HL-60/S4 (cell line): Measurements from ENCODE around the gene RIPK3.

Experiments
- in situ Hi-C: fragments of 300-500 bp; cut with MboI; formaldehyde crosslinking; loops from 2 replicates; pipeline ENCODE4 v1.14.3; 2022; ENCODE audit warnings: low sequenced_read_pairs

Gene RIPK3

DNA sequence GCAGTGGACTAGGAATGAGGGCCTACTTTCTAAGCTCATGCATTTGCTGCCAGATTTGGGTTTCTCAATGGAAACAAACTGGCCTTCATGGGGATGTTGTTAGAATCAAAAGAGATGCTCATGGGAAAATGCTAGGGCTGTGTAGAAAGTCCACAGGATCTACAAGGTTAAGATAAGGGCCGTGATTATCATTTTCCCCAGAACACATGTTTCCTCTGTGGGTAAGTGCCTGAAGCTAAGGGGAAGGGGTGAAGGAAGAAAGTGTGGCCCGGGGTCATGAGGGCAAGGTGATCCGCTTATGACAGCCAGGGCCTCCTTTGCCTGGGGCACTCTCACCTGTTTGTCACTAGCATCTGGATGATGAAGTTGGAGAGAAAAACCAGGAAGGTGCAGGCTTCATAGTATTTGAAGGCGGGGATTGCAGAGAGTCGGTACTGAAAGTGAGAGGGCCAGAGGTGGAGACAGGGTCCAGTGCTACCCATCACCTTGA is 14.7 kb downstream of the RIPK3 start:
- in situ Hi-C loops, result no loop called here

DNA sequence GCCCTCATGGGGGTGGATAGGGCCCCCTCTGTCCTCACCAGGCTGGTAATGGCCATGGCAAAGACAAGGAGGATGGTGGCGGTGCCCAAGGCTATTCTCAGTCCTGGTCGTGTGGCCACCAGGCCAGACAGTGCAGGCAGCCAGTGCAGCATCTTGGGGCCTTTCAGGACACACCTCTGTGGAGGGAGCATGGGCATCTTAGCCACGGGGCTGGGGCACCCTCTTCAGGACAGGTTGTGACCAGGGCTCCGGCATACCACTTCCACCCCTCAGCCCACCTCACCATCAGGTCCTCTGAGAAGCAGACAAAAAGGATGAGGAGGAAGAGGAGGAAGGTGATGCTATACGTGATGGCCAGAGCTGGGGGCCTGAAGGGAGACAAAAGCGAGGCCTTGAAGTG is 15.8 kb downstream of the RIPK3 start:
- in situ Hi-C loops, result no loop called here

GRCh38 chr14:24323341-24323740 is 16.4 kb downstream of the RIPK3 start:
- in situ Hi-C loops, result no loop called here

DNA sequence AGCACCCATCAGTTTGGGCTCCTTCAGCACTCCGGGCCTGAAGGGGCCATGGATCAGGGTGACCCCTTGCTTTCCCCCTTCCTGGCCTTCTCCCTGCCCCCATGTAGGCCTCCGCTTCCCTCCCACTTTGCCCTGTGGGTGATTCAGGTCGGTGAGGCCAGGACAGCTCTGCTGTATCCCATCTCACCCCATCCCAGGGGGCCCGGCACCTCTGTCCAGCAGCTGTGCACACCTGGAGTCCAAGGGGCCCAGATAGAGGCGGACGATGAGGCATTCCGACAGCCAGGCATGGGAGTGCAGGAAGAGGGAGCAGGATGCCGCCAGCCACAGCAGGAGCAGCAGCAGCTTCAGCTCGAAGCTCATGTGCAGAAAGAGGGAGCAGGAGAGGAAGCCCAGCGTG is 17.1 kb downstream of the RIPK3 start:
- in situ Hi-C loops, result no loop called here

GRCh38 chr14:24321212-24321975 is 18.4 kb downstream of the RIPK3 start:
- in situ Hi-C loops, result no loop called here

DNA sequence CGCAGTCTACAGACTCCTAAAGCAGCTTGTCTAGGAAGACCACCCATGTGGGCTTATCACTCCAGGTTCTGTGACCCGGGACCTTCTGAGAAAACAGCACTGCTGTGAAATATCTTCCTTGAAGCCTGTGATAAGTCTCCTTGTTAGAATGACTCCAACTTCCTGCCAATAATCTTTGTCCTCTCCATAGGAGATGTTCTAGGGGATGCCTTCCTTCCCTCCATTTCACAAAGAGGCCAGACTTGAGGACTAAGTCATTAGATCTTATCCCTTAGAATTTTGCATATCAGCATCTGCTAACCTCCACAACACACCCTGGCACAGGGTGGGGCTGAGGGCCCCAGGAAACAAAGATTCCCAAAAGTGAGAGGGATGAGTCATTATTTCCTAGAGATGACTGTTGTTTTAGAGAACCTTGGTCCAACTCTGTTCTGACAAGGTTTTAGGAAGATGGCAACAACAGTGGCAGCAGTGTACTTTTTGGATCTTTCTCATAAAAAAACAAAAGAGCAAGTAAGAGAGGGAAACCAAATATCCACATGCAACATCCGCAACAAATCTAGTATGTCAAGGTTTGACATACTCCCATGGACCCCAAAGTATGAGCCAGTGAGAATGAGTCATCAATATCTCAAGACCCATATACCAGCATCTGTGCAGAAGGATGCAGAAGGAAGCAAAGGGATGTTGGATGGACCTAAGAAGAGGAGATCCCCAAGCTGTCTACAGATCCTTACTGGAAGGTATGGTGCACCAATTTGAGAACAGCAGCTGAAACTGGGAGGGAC is 22.5 kb downstream of the RIPK3 start:
- in situ Hi-C loops, result no loop called here

DNA sequence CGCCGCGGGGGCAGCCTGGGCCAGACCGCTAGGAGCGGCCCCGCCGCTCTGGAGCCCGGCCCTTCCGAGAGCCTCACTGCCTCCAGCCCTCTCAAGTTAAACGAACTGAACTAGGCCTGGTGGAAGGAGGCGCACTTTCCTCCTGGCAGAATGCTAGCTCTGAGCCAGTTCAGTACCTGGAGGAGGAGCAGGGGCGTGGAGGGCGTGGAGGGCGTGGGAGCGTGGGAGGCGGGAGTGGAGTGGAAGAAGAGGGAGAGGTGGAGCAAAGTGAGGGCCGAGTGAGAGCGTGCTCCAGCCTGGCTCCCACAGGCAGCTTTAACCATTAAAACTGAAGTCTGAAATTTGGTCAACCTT is 23.2 kb downstream of the RIPK3 start:
- in situ Hi-C loops, result no loop called here

GRCh38 chr14:24315807-24316596 is 23.8 kb downstream of the RIPK3 start:
- in situ Hi-C loops, result no loop called here

DNA sequence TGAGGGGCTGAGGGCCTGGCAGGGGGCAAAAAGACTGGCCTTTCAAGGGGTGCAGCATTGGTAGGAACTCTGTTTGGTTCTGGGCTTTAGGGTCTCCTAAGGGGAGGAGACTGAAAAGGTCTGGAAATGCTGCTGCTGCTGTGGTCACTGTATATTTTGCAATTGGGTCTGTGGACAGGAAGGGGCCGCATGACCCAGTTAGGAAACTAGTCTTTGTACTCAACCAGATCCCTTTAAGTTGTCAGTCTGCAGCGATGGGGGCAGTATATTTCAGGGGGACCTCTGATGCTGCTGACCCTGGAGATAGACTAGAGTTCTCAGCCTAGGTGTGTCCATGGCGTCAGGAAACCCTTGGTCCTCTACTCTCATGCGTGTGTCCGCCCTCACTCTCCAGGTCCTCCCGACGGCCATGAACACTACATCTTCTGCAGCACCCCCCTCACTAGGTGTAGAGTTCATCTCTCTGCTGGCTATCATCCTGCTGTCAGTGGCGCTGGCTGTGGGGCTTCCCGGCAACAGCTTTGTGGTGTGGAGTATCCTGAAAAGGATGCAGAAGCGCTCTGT is 24.5 kb downstream of the RIPK3 start:
- in situ Hi-C loops, result no loop called here

GRCh38 chr14:24314377-24315193 is 25.2 kb downstream of the RIPK3 start:
- in situ Hi-C loops, result no loop called here

GRCh38 chr14:24313913-24314312 is 25.9 kb downstream of the RIPK3 start:
- in situ Hi-C loops, result no loop called here

DNA sequence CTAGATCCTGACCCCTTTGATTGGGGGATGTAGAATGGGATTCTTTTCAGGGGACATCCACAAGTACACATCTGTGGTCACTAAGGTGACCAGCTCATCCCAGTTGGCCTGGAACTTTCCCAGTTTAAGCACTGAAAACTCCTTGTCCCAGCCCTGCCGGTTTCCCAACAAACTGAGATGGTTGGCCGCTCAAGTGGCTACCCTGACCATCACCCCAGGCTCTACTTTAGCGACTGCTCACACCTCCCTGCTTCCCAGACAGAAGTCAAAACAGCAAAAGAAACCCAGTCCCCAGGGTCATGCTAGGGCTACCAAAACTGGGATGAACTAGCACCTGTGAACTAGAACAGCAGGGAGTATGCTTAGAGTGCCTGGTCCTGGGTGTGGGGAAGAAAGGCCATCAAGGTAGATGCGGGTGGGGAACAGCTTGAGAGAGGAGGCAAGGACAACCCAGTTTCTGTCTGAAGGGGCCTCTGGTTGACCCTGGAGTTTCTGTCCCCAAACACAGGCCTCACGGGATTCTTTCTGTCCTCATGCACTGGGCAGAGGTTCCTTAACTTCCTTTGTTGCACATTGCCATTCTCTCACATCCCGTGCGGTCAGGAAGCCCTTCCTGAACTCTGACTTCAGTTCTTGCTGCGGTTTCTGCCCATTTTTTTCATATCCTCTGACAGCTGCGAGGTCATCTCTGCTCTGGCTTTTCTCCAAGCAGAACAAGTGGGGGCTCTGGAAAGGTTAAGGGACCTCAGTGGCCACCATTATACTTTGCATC is 26.9 kb downstream of the RIPK3 start:
- in situ Hi-C loops, result no loop called here

DNA sequence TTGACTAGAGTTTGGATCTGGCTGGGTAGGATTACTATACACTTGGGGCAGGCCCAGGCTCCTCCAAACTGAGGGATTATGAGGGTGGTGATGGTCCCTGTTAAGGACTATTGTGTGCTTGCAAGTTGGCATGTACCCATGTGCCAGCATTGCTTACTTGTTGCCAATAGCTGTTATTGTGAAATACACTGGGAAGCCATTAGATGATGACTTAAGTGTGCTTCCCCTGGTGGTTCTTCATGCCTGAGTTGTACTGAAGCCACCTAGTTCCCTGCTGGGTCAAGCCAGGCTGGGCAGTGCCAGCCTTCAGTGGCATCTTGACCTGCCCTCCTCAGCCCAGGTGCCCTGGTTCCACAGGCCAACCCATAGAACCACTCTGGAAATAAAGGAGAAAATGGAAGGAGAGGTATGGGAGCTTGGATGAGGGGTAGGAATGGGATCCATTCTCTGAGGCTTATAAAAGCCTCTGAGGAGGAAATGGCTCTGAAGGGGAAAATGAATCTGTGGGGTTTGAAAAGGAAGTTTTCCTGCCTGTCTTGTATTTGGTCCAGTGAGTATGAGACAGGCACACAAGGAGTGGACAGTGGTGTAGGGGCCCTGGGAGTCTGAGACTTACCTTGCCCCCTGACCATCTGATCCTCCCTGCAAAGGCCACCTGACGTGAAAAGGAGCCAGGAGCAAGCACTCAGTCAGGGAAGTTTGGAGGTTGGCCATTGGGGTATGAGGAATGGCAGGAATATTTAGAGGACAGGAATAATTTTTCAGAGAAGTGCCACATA is 27.8 kb downstream of the RIPK3 start:
- in situ Hi-C loops, result no loop called here

GRCh38 chr14:24310646-24311604 is 28.9 kb downstream of the RIPK3 start, which contains the start of gene LTB4R:
TSS of gene LTB4R (plus strand) at chr14:24311502. CDS start at chr14:24315652, 4,150 bp downstream.
- in situ Hi-C loops, result no loop called here

DNA sequence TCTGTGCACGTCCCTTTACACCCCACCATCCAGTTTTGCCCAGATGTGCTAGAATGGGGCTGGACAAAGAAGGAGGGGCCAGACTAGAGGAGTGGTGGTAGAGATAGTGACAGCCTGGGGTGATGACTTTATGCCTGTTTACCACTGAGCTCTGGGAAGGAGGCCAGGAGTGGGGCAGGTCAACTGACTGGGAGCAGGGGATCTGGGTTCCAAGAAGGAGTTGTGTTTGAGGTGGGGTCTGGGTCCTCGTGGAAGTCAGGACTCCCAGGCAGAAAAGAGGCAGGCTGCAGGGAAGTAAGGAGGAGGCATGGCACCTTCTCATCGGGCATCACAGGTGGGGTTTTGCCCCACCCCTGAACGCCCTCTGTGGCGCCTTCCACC is 29.5 kb downstream of the RIPK3 start:
- in situ Hi-C loops, result no loop called here

GRCh38 chr14:24309538-24310264 is 30.1 kb downstream of the RIPK3 start, which contains the start of gene LTB4R2:
TSS of gene LTB4R2 (plus strand) at chr14:24310140. CDS start at chr14:24310665, 525 bp downstream.
- in situ Hi-C loops, result no loop called here
